ENCODE measurements around the gene PTPRM. TPM values are rescaled to one million over a fixed set of nuclear protein-coding genes. Genes with fewer than 3 reads are reported as not detected.

PTPRM gene
- total and polyA plus RNA-seq, 9 donors = 45.6 to 82.0 (median 56.9) TPM

GRCh38 chr18:7541835-7542234, 25.3 kb upstream of the PTPRM start:
- TF ChIP-seq EP300 (IDR thresholded peaks at IDR 0.05) = no peak
- no peak for TF ChIP-seq POLR2A (IDR thresholded peaks at IDR 0.05)
- no peak for TF ChIP-seq CTCF (IDR thresholded peaks at IDR 0.05)
- Histone ChIP-seq H3K9me3 (no peaks in the 10 kb centered on the region), H3K4me3 (no peak overlapping the region), H3K4me1 (ENCODE audit: insufficient read depth) (no peaks in the 10 kb centered on the region), H3K27ac (no peak overlapping the region), H3K36me3 (no peaks in the 10 kb centered on the region), H3K27me3 (no peaks in the 10 kb centered on the region)
- DNase-seq = no peak
- 89 to 90% (median 90%) methylated on average over 5 of the region's 5 CpGs for WGBS, 3 donors
- intact Hi-C loops (cut with DNase I) = no loop called here

GRCh38 chr18:7544686-7545085, 22.4 kb upstream of the PTPRM start:
- 72 to 79% (median 73%) methylated on average over 1 of the region's 1 CpG for WGBS, 3 donors

GRCh38 chr18:7545734-7546133, 21.4 kb upstream of the PTPRM start:
- no peak for DNase-seq
- 61 to 69% (median 62%) methylated on average over 5 of the region's 5 CpGs for WGBS, 3 donors
- intact Hi-C loops (cut with DNase I) = no loop called here
- Histone ChIP-seq H3K36me3 (no peaks in the 10 kb centered on the region), H3K27ac (no peak overlapping the region), H3K9me3 (no peaks in the 10 kb centered on the region), H3K4me1 (ENCODE audit: insufficient read depth) (no peaks in the 10 kb centered on the region), H3K4me3 (no peak overlapping the region), H3K27me3 (no peaks in the 10 kb centered on the region)
- TF ChIP-seq EP300 (IDR thresholded peaks at IDR 0.05) = no peak
- TF ChIP-seq CTCF (IDR thresholded peaks at IDR 0.05) = no peak
- no peak for TF ChIP-seq POLR2A (IDR thresholded peaks at IDR 0.05)

More at GRCh38 chr18:7544686-7545085, 22.4 kb upstream of the PTPRM start:
- Histone ChIP-seq H3K36me3 (no peaks in the 10 kb centered on the region), H3K27ac (no peak overlapping the region), H3K4me3 (no peak overlapping the region), H3K9me3 (no peaks in the 10 kb centered on the region), H3K4me1 (ENCODE audit: insufficient read depth) (no peaks in the 10 kb centered on the region), H3K27me3 (no peaks in the 10 kb centered on the region)
- DNase-seq = no peak
- intact Hi-C loops (cut with DNase I) = no loop called here
- TF ChIP-seq CTCF (IDR thresholded peaks at IDR 0.05) (no peak), POLR2A (IDR thresholded peaks at IDR 0.05) (no peak), EP300 (IDR thresholded peaks at IDR 0.05) (no peak)

- no peaks in the 10 kb centered on the region for H3K36me3 ChIP-seq
- no peaks in the 10 kb centered on the region for H3K9me3 ChIP-seq
- no peaks in the 10 kb centered on the region for H3K27me3 ChIP-seq
- H3K4me1 ChIP-seq (ENCODE audit: insufficient read depth) = no peaks in the 10 kb centered on the region
- no peak overlapping the region for H3K4me3 ChIP-seq
- intact Hi-C loops (cut with DNase I) = no loop called here
- WGBS, 3 donors = 88 to 95% (median 93%) methylated on average over 11 of the region's 11 CpGs
- DNase-seq = no peak
- no peak for TF ChIP-seq CTCF (IDR thresholded peaks at IDR 0.05)
- no peak for TF ChIP-seq EP300 (IDR thresholded peaks at IDR 0.05)
- no peak for TF ChIP-seq POLR2A (IDR thresholded peaks at IDR 0.05)
- H3K27ac ChIP-seq = no peak overlapping the region
Observed at GRCh38 chr18:7548221-7548620, 18.9 kb upstream of the PTPRM start.

Measured in ovary (tissue), 9 donors.